ENCODE data around the gene RAB27A. TPM values are rescaled to one million over a fixed set of nuclear protein-coding genes. Genes with fewer than 3 reads are reported as not detected.

RAB27A gene
- total RNA-seq, 1 experiment from 2014 or later = 36.0 TPM

DNA sequence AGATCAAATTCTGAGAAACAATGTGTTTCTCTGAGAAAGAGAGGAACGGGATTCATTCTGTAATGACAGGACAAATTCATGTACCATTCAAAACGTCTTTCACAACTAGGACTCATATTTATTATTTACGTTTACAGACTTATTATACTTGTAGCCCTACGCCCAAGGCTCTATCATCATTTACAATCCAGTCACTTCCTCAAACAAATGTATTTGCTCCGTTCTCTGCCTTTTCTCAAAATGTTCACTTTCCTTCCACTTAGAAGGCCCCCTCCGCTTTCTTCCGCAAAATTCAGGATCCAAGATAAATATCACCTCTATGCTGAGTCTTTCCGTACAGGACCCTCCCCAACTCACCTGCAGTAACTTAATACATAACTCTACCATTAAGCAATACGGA lies 93.6 kb downstream of the RAB27A start:
- Mint-ChIP-seq H3K36me3 (ENCODE audit: insufficient read depth, unreplicated experiment) (peaks cover 15% of the 10 kb centered on the region), H3K9me3 (ENCODE audit: unreplicated experiment) (peaks cover 8% of the 10 kb centered on the region)
- POLR2A ChIA-PET = interaction anchor here (0.9 to 3.0 kb wide), 9 partner anchors 13 to 123 kb away, joined by 3 to 22 read pairs (median 9); partner anchors contain the start of genes PIGB and PIGBOS1

DNA sequence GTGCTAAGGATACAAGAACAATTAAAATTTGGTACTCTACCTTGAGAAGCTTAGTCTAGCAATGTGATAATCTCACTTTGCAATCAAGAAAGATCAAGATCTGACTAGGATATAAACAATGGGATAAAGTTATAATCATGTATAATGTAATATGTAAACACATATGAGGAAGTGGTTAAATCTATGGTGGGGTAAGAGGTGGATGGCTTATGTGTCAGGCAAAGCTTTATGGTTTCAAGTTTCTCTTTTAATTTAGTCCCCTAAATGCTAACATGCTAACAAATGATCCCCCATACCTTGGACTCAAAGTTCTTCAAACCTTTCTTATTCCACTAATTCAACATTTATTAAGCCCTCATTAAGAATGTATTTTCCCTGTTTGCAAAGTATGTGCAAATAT lies 95.4 kb downstream of the RAB27A start:
- Mint-ChIP-seq H3K9me3 (ENCODE audit: unreplicated experiment) (peaks cover 4% of the 10 kb centered on the region), H3K4me1 (ENCODE audit: insufficient read depth, unreplicated experiment) (peaks cover 16% of the 10 kb centered on the region), H3K27me3 (ENCODE audit: insufficient read depth, unreplicated experiment) (no peaks in the 10 kb centered on the region), H3K27ac (ENCODE audit: low read depth, unreplicated experiment) (no peak overlapping the region), H3K4me3 (ENCODE audit: unreplicated experiment) (no peak overlapping the region), H3K36me3 (ENCODE audit: insufficient read depth, unreplicated experiment) (peaks cover 32% of the 10 kb centered on the region)
- TF ChIP-seq, protein P1, sequence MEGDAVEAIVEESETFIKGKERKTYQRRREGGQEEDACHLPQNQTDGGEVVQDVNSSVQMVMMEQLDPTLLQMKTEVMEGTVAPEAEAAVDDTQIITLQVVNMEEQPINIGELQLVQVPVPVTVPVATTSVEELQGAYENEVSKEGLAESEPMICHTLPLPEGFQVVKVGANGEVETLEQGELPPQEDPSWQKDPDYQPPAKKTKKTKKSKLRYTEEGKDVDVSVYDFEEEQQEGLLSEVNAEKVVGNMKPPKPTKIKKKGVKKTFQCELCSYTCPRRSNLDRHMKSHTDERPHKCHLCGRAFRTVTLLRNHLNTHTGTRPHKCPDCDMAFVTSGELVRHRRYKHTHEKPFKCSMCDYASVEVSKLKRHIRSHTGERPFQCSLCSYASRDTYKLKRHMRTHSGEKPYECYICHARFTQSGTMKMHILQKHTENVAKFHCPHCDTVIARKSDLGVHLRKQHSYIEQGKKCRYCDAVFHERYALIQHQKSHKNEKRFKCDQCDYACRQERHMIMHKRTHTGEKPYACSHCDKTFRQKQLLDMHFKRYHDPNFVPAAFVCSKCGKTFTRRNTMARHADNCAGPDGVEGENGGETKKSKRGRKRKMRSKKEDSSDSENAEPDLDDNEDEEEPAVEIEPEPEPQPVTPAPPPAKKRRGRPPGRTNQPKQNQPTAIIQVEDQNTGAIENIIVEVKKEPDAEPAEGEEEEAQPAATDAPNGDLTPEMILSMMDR (IDR thresholded peaks at IDR 0.05; ENCODE audit: unreplicated experiment) = no peak
- CTCF ChIA-PET = no interaction called here
- POLR2A ChIA-PET = no interaction called here
- intact Hi-C loops (cut with micrococcal nuclease) = no loop called here
- DNase-seq (ENCODE audit: unreplicated experiment) = no peak
- BruUV-seq (replicated peaks) = no TSS peak

More for the DNA sequence above, 93.6 kb downstream of the RAB27A start:
- H3K4me1 Mint-ChIP-seq (ENCODE audit: insufficient read depth, unreplicated experiment) = peaks cover 18% of the 10 kb centered on the region
- no peak overlapping the region for H3K27ac Mint-ChIP-seq (ENCODE audit: low read depth, unreplicated experiment)
- CTCF ChIA-PET = interaction anchor here (2.4 kb wide), 1 partner anchor 1233 kb away, joined by 12 read pairs; no protein-coding TSS in a partner anchor
- no peaks in the 10 kb centered on the region for H3K27me3 Mint-ChIP-seq (ENCODE audit: insufficient read depth, unreplicated experiment)
- H3K4me3 Mint-ChIP-seq (ENCODE audit: unreplicated experiment) = no peak overlapping the region
- no TSS peak for BruUV-seq (replicated peaks)
- no peak for DNase-seq (ENCODE audit: unreplicated experiment)
- intact Hi-C loops (cut with micrococcal nuclease) = no loop called here
- TF ChIP-seq, protein P1 (IDR thresholded peaks at IDR 0.05; ENCODE audit: unreplicated experiment) = no peak

DNA sequence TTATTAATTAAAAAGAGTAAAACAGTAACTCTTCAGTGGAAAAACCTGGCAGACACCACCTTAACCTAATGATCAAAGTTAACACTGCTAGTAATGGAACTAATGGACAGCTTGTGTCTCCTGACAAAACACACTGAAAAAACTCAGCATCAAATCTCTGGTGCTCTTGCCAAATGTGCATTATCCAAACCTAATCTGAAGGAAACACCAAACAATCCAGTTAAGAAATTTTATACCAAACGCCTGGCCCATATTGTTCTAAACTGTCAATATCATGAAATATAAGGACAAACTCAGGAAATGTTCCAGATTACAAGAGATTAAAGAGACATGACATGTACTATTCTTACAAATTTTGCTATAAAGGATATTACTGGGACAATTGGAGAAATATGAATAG lies 103.3 kb downstream of the RAB27A start:
- CTCF ChIA-PET = interaction anchor here (0.6 to 1.2 kb wide), 3 partner anchors 18 to 104 kb away, joined by 3 read pairs; no protein-coding TSS in a partner anchor
- no peaks in the 10 kb centered on the region for H3K27me3 Mint-ChIP-seq (ENCODE audit: insufficient read depth, unreplicated experiment)
- H3K4me1 Mint-ChIP-seq (ENCODE audit: insufficient read depth, unreplicated experiment) = peaks cover 25% of the 10 kb centered on the region
- peaks cover 92% of the 10 kb centered on the region for H3K36me3 Mint-ChIP-seq (ENCODE audit: insufficient read depth, unreplicated experiment)
- no peaks in the 10 kb centered on the region for H3K9me3 Mint-ChIP-seq (ENCODE audit: unreplicated experiment)
- no TSS peak for BruUV-seq (replicated peaks)
- intact Hi-C loops (cut with micrococcal nuclease) = no loop called here
- TF ChIP-seq, protein P1 (IDR thresholded peaks at IDR 0.05; ENCODE audit: unreplicated experiment) = no peak
- no peak overlapping the region for H3K4me3 Mint-ChIP-seq (ENCODE audit: unreplicated experiment)
- H3K27ac Mint-ChIP-seq (ENCODE audit: low read depth, unreplicated experiment) = peak overlapping the region; percentile 35
- DNase-seq (ENCODE audit: unreplicated experiment) = no peak
- POLR2A ChIA-PET = interaction anchor here (1.5 kb wide), 1 partner anchor 11 kb away, joined by 6 read pairs; the partner anchor contains the start of gene RSL24D1

DNA sequence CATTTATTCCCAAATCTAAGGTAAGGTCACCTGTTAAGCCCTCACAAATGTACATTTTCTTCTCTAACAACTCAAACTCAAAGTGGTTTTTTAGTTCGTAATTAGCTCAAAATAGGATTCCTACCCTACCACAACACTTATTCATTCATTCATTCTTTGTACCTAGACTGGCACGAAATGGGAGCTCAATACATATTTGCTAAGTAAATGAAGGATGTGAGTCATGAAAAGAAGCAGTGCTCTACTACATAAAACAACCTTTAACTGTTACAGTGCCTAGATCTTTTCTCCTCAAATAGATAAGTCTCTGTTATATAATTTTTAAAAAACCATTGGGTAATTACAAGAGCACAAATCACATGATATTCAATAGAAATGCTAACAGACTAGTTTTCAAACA lies 105.9 kb downstream of the RAB27A start:
- POLR2A ChIA-PET = interaction anchor here (1.3 kb wide), 1 partner anchor 13 kb away, joined by 9 read pairs; the partner anchor contains the start of gene RSL24D1
- TF ChIP-seq, protein P1 (IDR thresholded peaks at IDR 0.05; ENCODE audit: unreplicated experiment) = no peak
- H3K27me3 Mint-ChIP-seq (ENCODE audit: insufficient read depth, unreplicated experiment) = no peaks in the 10 kb centered on the region
- peaks cover 25% of the 10 kb centered on the region for H3K4me1 Mint-ChIP-seq (ENCODE audit: insufficient read depth, unreplicated experiment)
- BruUV-seq (replicated peaks) = no TSS peak
- CTCF ChIA-PET = interaction anchor here (0.6 to 1.7 kb wide), 3 partner anchors 13 to 17 kb away, joined by 3 to 11 read pairs (median 4); no protein-coding TSS in a partner anchor
- H3K4me3 Mint-ChIP-seq (ENCODE audit: unreplicated experiment) = no peak overlapping the region
- H3K9me3 Mint-ChIP-seq (ENCODE audit: unreplicated experiment) = no peaks in the 10 kb centered on the region
- H3K36me3 Mint-ChIP-seq (ENCODE audit: insufficient read depth, unreplicated experiment) = peaks cover 94% of the 10 kb centered on the region
- intact Hi-C loops (cut with micrococcal nuclease) = no loop called here
- no peak overlapping the region for H3K27ac Mint-ChIP-seq (ENCODE audit: low read depth, unreplicated experiment)
- DNase-seq (ENCODE audit: unreplicated experiment) = no peak
